GM12878 (cell line): Measurements from ENCODE around the gene FUT7.

ENCODE experiments used
- CREB1 ChIP-seq: IDR thresholded peaks from 2 replicates; pipeline ENCODE4 v1.6.1; 2012; ENCODE audit warnings: low read depth, mild to moderate bottlenecking, inconsistent platforms
- JUNB ChIP-seq: IDR thresholded peaks from 2 replicates; pipeline ENCODE4 v1.6.1; 2016; ENCODE audit warnings: antibody characterized with exemption, mild to moderate bottlenecking
- NRF1 ChIP-seq: conservative IDR thresholded peaks from 2 replicates; pipeline ENCODE4 v1.6.1; 2011; ENCODE audit warnings: mild to moderate bottlenecking, low read depth, low read length, improper control_type of control experiment
- POLR2A ChIP-seq: IDR thresholded peaks from 2 replicates; pipeline ENCODE4 v1.6.1; 2011; ENCODE audit warnings: low read depth, mild to moderate bottlenecking, low read length
- SIN3A ChIP-seq: IDR thresholded peaks from 2 replicates; pipeline ENCODE4 v1.6.1; 2012; ENCODE audit warnings: low read depth, low read length, improper control_type of control experiment
- SMC3 ChIP-seq: IDR thresholded peaks from 2 replicates; pipeline ENCODE4 v1.6.1; 2011; ENCODE audit warnings: low read length, improper control_type of control experiment, borderline replicate concordance
- TF ChIP-seq, protein P1 (sequence below): fragments of 450-650 bp; IDR thresholded peaks from 2 replicates; pipeline ENCODE4 v1.6.1; 2017; ENCODE audit warnings: mild to moderate bottlenecking, moderate library complexity
- TF ChIP-seq, protein P2 (sequence below): fragments of 450-650 bp; formaldehyde crosslinking; IDR thresholded peaks from 2 replicates; pipeline ENCODE4 v1.4.0; 2022; ENCODE audit warnings: mild to moderate bottlenecking, moderate library complexity

DNA sequence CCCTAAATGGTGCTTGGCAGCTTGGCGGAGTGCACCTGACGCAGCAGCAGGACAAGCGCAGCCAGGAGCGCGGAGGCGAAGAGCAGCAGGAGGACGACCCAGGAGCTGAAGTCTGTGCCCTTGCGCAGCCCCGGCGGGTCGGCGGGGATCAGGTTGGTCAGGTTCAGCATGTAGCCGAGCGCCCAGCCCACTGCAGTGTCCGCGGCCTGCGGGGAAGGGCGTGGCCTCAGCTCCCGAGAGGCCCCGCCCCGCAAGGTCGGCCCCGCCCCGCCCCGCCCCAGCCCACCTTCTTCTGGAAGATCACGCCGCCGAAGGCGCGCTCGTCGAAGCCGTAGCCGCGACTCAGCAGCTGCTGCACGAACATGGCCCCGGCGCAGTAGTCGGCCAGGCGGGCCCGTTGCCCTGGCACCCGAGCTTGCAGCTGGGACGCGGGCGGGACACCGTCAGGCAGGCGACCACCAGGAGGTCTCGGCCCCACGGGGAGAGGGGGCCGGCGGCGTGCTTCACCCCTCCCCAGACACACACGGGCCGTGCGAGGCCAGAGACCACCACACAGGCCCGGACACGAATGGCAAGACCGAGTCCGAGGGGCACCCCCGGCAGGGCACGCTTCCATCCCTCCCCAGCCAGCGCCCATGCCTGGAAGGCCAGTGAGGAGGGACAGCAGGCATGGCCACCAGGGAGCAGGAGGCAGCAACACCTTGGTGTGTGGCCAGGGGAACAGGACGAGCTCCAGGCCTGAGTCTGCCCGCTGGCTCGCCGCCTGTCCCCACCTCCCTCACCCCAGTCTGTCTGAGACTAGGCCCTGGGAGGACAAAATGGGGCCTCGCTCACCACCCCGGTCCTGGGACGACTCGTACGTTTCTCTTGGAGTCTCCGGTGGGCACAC, 17.0 kb upstream of the FUT7 start:
- TF ChIP-seq SMC3 (no peak), CREB1 (no peak), JUNB (no peak), POLR2A (no peak), NRF1 (no peak), SIN3A (no peak)
- TF ChIP-seq, protein P1, sequence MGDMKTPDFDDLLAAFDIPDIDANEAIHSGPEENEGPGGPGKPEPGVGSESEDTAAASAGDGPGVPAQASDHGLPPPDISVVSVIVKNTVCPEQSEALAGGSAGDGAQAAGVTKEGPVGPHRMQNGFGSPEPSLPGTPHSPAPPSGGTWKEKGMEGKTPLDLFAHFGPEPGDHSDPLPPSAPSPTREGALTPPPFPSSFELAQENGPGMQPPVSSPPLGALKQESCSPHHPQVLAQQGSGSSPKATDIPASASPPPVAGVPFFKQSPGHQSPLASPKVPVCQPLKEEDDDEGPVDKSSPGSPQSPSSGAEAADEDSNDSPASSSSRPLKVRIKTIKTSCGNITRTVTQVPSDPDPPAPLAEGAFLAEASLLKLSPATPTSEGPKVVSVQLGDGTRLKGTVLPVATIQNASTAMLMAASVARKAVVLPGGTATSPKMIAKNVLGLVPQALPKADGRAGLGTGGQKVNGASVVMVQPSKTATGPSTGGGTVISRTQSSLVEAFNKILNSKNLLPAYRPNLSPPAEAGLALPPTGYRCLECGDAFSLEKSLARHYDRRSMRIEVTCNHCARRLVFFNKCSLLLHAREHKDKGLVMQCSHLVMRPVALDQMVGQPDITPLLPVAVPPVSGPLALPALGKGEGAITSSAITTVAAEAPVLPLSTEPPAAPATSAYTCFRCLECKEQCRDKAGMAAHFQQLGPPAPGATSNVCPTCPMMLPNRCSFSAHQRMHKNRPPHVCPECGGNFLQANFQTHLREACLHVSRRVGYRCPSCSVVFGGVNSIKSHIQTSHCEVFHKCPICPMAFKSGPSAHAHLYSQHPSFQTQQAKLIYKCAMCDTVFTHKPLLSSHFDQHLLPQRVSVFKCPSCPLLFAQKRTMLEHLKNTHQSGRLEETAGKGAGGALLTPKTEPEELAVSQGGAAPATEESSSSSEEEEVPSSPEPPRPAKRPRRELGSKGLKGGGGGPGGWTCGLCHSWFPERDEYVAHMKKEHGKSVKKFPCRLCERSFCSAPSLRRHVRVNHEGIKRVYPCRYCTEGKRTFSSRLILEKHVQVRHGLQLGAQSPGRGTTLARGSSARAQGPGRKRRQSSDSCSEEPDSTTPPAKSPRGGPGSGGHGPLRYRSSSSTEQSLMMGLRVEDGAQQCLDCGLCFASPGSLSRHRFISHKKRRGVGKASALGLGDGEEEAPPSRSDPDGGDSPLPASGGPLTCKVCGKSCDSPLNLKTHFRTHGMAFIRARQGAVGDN = no peak
- TF ChIP-seq, protein P2, sequence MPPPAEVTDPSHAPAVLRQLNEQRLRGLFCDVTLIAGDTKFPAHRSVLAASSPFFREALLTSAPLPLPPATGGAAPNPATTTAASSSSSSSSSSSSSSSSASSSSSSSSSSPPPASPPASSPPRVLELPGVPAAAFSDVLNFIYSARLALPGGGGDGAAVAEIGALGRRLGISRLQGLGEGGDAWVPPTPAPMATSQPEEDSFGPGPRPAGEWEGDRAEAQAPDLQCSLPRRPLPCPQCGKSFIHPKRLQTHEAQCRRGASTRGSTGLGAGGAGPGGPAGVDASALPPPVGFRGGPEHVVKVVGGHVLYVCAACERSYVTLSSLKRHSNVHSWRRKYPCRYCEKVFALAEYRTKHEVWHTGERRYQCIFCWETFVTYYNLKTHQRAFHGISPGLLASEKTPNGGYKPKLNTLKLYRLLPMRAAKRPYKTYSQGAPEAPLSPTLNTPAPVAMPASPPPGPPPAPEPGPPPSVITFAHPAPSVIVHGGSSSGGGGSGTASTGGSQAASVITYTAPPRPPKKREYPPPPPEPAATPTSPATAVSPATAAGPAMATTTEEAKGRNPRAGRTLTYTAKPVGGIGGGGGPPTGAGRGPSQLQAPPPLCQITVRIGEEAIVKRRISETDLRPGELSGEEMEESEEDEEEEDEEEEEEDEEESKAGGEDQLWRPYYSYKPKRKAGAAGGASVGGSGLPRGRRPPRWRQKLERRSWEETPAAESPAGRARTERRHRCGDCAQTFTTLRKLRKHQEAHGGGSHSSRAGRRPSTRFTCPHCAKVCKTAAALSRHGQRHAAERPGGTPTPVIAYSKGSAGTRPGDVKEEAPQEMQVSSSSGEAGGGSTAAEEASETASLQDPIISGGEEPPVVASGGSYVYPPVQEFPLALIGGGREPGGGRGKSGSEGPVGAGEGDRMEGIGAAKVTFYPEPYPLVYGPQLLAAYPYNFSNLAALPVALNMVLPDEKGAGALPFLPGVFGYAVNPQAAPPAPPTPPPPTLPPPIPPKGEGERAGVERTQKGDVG (CRISPR knock-in tag) = no peak
